HG02840 (cell line): Measurements from ENCODE around the gene PRRC2A.

ENCODE experiments used
- ATAC-seq: cut with Tn5 transposase; IDR thresholded peaks from one replicate; pipeline ENCODE4 v1.9.1; 2021; ENCODE audit warnings: mild to moderate bottlenecking, moderate library complexity, moderate number of reproducible peaks; ENCODE audit not compliant: unreplicated experiment, low FRiP score

Gene PRRC2A

GRCh38 chr6:31643818-31644454, 23.4 kb downstream of the PRRC2A start:
- no peak for ATAC-seq

GRCh38 chr6:31645325-31645724, 24.8 kb downstream of the PRRC2A start:
- no peak for ATAC-seq

GRCh38 chr6:31651602-31652191, 31.2 kb downstream of the PRRC2A start:
- peak; percentile 34 for ATAC-seq

GRCh38 chr6:31652925-31653724, 32.6 kb downstream of the PRRC2A start:
- peak; percentile 42 for ATAC-seq

- no peak for ATAC-seq
These were observed 34.2 kb downstream of the PRRC2A start for GRCh38 chr6:31654574-31655348.

GRCh38 chr6:31655349-31656237, 35.1 kb downstream of the PRRC2A start, which contains the start of gene APOM:
Gene APOM, plus strand, starts transcription at chr6:31655894. Its CDS starts 73 bp downstream, at chr6:31655967.
- no peak for ATAC-seq

- ATAC-seq: no peak
These were observed 37.1 kb downstream of the PRRC2A start for GRCh38 chr6:31657406-31658157.

GRCh38 chr6:31658158-31658688, 37.7 kb downstream of the PRRC2A start:
- no peak for ATAC-seq

- ATAC-seq: no peak
These were observed 38.6 kb downstream of the PRRC2A start for GRCh38 chr6:31658983-31659648.

- no peak for ATAC-seq
These were observed 39.3 kb downstream of the PRRC2A start for GRCh38 chr6:31659649-31660380.

GRCh38 chr6:31660381-31661261, 40.1 kb downstream of the PRRC2A start, which contains the start of gene C6orf47:
Gene C6orf47, minus strand, starts transcription at chr6:31660778. Its CDS starts 831 bp downstream, at chr6:31659947.
- ATAC-seq: no peak

- no peak for ATAC-seq
These were observed 41.0 kb downstream of the PRRC2A start for GRCh38 chr6:31661262-31662123.

GRCh38 chr6:31662124-31662723, 41.7 kb downstream of the PRRC2A start:
- ATAC-seq: no peak

- no peak for ATAC-seq
These were observed 42.8 kb downstream of the PRRC2A start for GRCh38 chr6:31663126-31663960.
